ENCODE results near the gene CEP89. TPM values are rescaled to one million over a fixed set of nuclear protein-coding genes. Genes with fewer than 3 reads are reported as not detected.
"Not testable (repeated sequence)": the region's sequence is repeated elsewhere in the genome, so short reads cannot be mapped to it uniquely, and the experiment has no call there.

CEP89 gene
- total RNA-seq, 2 experiments from 2014 or later: 13.6 to 14.1 TPM

DNA sequence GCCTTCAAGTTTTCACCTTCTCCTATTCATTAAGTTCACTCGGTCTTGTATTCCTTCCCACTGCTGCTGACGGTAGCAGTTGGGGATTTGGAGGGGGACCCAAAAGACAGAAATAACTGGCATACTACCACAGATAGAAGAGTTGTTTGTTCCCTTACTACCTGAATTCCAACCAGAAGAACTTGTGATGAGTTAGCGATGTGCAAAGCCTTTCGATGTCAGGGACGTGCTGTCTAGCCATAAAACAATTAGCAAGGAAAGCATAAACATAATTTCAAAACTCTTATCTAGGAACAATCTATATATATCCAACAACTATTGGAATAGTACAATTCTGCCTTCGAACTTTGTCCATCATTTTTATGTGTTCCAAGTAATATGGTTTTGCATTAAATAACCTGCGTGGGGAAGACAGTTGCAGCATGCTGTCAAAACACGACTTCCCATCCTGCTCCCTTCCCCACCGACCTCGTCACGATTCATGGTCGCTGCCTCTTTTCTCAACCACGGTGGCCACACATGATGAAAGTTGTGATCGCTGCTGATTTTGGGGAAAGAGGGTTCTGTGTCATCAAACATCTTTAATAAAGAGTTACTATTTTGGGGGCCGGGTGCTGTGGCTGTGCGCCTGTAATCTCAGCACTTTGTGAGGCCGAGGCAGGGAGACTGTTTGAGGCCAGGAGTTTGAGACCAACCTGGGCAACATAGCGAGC is 98.4 kb downstream of the CEP89 start:
- H3K9me3 Mint-ChIP-seq: no peaks in the 10 kb centered on the region
- H3K4me3 Mint-ChIP-seq: no peak overlapping the region
- no peak overlapping the region for H3K27ac Mint-ChIP-seq
- no peaks in the 10 kb centered on the region for H3K27me3 Mint-ChIP-seq
- no peaks in the 10 kb centered on the region for H3K36me3 Mint-ChIP-seq
- H3K4me1 Mint-ChIP-seq: no peaks in the 10 kb centered on the region
- no peak for DNase-seq

DNA sequence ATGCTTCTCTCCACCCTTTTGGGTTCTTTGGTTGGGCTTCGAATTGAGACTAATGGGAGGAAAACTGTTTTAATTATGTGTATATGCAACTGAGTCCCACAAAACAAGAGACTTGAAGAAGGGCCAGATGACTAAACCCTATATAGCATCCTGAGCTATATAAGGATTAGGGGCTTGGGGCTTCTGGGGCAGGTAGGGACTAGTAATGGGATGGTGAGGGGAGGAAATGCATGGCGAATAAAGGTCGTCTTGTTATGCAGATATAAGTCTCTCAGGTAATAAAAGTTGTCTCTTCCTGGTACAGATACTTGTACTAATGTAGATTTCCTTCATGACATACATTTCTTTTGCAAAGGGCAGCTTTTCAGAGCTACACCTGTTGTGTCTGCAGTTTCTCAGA is 99.4 kb downstream of the CEP89 start:
- H3K4me3 Mint-ChIP-seq: no peak overlapping the region
- no peaks in the 10 kb centered on the region for H3K9me3 Mint-ChIP-seq
- no peaks in the 10 kb centered on the region for H3K27me3 Mint-ChIP-seq
- H3K4me1 Mint-ChIP-seq: no peaks in the 10 kb centered on the region
- H3K36me3 Mint-ChIP-seq: no peaks in the 10 kb centered on the region
- DNase-seq: no peak
- no peak overlapping the region for H3K27ac Mint-ChIP-seq

DNA sequence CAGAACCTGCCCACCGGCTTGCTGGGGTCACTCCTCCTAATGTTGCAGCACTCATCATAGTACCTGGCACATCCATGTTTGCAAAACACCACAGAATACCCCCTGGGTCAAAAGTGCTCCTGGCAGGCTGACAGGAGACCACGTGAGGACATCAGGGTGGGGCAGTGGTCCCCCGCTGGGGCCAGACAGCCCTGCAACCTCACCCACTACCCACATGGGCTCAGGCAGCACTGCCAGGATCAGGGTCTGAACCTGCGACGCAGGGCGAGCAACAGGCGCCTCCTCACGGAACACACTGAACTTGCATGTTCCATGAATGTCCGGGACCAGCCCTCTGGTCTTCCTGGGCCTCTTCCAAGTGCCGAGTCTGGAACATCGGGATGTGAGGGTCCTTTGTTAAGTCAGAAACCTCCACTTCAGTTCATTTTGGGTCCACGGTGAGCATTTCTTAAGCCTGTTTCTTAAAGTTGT is 100.7 kb downstream of the CEP89 start:
- Mint-ChIP-seq H3K27me3 (no peaks in the 10 kb centered on the region), H3K9me3 (no peaks in the 10 kb centered on the region), H3K4me1 (no peaks in the 10 kb centered on the region), H3K27ac (no peak overlapping the region), H3K36me3 (no peaks in the 10 kb centered on the region), H3K4me3 (no peak overlapping the region)
- DNase-seq: no peak

DNA sequence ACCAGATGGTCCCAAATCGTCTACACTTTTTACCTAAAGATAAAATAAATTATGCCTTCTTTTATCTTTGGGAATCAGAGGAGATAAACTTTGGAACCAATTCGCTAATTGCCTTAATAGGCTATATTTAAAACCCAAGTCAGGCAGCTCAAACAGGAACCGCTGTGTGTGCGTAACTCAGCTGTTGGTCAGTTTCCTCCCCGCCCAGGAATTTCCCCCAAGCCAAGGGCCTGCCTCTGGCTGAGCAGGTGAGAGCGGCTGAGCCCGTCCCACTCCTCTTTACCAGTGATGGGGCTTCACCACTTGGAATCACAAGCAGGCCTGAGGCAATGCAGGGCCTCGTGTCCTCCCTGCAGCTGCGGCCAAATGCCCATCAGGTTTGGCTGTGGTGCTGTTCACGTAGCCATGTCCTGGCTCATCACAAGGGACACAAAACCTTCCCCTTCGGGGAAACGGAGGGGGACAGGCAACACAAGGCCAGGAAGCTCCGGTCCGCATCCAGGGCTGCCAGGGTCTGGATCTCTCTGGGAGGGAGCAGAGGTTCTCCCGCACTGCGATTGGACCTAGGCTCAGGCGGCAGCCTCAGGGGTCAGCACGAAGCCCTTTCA is 101.7 kb downstream of the CEP89 start:
- Mint-ChIP-seq H3K27ac (no peak overlapping the region), H3K4me1 (no peaks in the 10 kb centered on the region), H3K4me3 (no peak overlapping the region), H3K36me3 (no peaks in the 10 kb centered on the region), H3K27me3 (no peaks in the 10 kb centered on the region), H3K9me3 (no peaks in the 10 kb centered on the region)
- DNase-seq: no peak

DNA sequence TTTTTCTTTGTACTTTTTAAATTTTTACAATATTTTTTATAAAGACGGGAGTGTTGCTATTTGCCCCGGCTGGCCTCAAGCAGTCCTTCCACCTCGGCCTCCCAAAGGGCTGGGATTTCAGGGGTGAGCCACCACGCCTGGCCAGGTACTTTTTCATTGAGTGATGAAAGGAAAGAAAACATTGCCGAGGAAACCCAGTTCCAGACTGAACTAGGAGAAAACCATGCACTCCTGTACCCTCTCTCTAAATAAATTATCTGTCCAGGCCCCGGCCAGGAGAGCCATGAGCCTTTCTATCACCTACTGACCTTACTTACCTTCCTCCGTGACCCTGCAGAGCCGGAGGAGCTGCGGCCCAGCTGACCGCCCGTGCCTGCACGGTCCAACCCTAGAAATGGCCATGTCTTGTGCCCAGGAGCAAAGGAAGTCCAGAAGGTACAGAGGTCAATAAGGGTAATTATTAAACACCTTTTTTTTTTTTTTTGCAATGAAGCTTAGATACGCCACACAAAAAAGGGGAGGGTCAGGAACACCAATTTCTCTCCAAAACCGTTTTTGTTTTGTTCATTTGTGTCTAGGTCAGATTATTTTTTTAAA is 102.3 kb downstream of the CEP89 start, which contains the start of gene SLC7A9:
Gene SLC7A9, minus strand, starts transcription at position 399 of the 597 bp plus-strand sequence. CDS start 1,233 bp downstream, outside the sequence.
- no peaks in the 10 kb centered on the region for H3K4me1 Mint-ChIP-seq
- no peaks in the 10 kb centered on the region for H3K27me3 Mint-ChIP-seq

DNA sequence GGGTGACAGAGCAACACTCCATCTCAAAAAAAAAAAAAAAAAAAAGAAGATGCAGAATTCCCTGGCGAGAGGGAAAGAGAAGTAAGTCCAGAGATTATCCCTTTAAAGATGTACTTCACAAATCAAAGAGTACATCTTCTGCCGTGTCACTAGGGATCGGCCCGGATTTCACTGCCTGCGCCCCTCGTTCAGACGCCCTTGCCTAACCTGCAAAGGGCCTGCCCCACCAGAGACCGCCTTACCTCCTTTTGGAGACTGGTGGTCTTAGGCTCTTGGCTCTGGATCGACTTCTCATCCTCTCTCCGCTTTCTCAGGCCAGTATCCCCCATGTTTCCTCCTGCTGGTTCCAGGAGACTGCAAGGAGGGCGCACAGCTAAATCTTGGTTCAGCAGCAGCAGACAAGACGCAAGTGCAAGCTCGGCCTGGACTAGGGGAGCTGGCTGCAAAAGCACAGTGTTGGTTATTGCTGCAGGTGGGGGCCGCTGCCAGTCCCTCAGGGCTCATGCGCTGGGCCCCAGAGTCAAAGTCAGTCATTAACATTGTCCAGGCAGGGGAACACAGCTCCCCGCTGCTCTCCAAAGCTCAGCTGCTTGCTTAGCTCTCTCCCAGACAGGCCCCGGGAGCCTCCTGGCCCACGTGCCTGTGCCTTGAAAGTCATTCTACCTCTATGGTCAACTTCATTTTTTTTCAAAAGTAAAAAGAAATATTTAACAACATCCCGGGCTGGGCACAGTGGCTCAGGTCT is 103.4 kb downstream of the CEP89 start:
- Mint-ChIP-seq H3K4me3 (no peak overlapping the region), H3K36me3 (no peaks in the 10 kb centered on the region), H3K4me1 (no peaks in the 10 kb centered on the region), H3K27ac (no peak overlapping the region), H3K9me3 (no peaks in the 10 kb centered on the region), H3K27me3 (no peaks in the 10 kb centered on the region)
- DNase-seq: no peak

More for the DNA sequence above, 102.3 kb downstream of the CEP89 start, which contains the start of gene SLC7A9:
- Mint-ChIP-seq H3K4me3 (no peak within 1 kb of the TSS), H3K9me3 (no peaks in the 10 kb centered on the region), H3K36me3 (no peaks in the 10 kb centered on the region), H3K27ac (no peak within 1 kb of the TSS)
- DNase-seq: no peak

DNA sequence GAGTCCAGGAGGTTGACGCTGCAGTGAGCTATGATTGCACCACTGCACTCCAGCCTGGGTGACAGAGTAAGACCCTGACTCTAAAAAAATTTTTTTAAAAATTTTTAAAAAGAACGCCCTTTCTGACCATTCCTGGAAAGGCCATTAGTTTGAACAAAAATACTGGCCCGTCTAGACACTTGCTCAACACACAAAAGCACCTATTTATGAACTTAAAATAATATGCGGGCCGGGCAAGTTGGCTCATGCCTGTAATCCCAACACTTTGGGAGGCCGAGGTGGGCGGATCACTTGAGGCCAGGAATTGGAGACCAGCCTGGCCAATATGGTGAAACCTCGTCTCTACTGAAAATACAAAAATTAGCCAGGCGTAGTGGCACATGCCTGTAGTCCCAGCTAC is 104.3 kb downstream of the CEP89 start:
- not testable (repeated sequence) for DNase-seq, H3K36me3 Mint-ChIP-seq, H3K27ac Mint-ChIP-seq, H3K9me3 Mint-ChIP-seq, H3K4me1 Mint-ChIP-seq, H3K4me3 Mint-ChIP-seq, H3K27me3 Mint-ChIP-seq

DNA sequence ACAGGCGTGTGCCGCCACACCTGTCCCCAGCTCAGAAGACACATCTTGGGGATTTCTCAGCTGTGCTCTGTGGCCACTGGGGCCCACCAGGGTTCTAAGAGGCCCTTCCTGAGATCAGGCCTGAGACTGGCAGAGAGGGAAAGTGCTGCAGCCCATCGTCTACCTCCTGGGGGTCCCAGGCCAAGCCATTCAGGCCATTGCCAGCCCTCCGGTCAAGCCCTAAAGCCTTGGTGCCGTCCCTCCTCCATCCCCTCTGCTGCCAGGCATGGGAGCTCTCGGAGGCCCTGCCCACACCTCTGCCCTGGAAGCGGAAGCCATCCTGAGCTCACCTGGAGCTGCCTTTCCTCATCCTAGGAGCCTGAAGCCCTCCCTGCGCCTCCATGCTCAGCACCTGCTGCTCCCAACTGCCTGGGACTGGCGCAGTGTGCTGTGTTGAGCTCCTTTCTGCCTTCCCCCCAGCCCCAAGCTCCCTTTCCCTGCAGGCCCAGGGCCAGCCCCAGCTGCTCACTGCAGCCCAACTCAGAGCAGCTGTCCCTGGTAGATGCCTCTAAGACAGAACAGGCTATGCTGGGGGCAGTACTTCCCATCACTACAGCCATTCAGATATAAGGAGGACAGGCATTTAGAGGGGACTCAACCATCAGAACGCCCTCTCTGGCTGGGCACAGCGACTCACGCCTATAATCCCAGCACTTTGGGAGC is 105.0 kb downstream of the CEP89 start:
- Mint-ChIP-seq H3K36me3 (no peaks in the 10 kb centered on the region), H3K4me1 (no peaks in the 10 kb centered on the region), H3K4me3 (no peak overlapping the region), H3K27me3 (no peaks in the 10 kb centered on the region), H3K9me3 (no peaks in the 10 kb centered on the region), H3K27ac (no peak overlapping the region)
- DNase-seq: no peak

DNA sequence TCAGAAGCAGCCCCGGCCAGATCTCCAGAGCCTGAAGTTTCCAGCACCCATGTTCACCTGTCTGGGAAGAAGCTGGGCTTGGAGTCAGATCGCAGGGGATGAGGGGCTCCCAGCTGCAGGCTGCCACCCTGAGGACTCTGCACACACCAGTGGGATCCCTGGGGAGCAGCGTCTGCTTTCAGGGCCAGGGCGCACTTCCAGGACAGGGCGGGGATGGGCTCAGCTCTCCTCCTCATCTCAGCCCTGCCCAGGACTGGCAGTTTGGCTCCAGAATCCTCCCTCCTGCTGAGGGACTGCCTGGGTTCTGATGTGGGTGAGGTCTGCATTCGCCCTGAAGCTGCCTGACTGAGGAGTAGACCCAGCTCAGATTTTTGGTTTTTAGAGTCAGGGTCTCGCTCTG is 105.7 kb downstream of the CEP89 start:
- H3K4me3 Mint-ChIP-seq: no peak overlapping the region
- H3K27me3 Mint-ChIP-seq: no peaks in the 10 kb centered on the region
- no peak overlapping the region for H3K27ac Mint-ChIP-seq
- H3K36me3 Mint-ChIP-seq: no peaks in the 10 kb centered on the region
- no peaks in the 10 kb centered on the region for H3K4me1 Mint-ChIP-seq
- no peaks in the 10 kb centered on the region for H3K9me3 Mint-ChIP-seq
- DNase-seq: no peak

DNA sequence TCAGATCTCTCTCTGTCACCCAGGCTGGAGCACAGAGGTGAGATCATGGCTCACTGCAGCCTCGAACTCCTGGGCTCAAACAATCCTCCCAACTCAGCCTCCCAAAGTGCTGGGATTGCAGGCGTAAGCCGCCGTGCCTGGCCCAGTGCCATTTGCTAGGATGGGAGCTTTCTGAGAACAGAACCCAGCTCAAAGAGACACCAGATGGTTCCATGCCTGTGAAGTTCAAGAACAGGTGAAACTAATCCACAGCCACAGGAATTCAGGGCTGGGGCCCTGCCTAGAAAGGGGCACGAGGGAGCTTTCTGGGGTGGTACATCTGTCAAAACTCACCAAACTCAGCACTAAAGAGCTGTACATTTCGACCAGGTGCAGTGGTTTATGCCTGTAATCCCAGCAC is 106.4 kb downstream of the CEP89 start:
- no peaks in the 10 kb centered on the region for H3K27me3 Mint-ChIP-seq
- H3K27ac Mint-ChIP-seq: no peak overlapping the region
- DNase-seq: no peak
- no peaks in the 10 kb centered on the region for H3K9me3 Mint-ChIP-seq
- H3K4me1 Mint-ChIP-seq: no peaks in the 10 kb centered on the region
- no peaks in the 10 kb centered on the region for H3K36me3 Mint-ChIP-seq
- no peak overlapping the region for H3K4me3 Mint-ChIP-seq

DNA sequence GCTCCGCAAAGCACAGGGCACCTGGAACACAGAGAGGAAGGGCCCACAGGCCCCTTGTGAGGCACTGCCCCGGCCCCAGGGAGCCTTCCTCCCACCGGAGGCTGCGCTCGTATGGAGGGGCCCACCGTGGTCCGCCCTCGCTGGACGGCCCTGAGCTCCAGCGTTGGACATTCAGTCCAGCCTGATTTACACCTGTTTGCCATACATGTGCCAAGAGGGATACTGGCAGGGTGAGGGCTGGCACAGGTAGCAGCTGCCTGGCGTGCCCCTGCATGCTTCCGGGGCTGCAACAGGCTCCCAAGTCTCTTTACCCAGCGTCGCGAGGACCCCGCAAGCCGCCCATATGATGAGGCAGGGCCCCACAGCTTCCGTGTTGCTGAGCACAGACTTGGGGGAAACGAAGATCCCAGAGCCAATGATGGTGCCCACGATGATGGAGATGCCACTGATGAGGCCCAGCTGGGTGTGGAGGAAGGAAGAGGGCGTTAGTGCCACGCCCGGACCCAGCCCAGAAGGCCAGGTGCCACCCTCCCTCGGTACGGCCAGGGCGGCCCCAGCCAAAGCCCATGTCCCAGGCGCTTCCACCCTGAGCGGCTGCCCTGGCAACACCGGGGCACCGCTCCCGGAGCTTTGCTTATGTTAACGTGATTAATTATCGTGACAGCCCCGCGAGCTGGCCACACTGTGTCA is 107.3 kb downstream of the CEP89 start:
- no peak overlapping the region for H3K27ac Mint-ChIP-seq
- H3K9me3 Mint-ChIP-seq: no peaks in the 10 kb centered on the region
- H3K27me3 Mint-ChIP-seq: no peaks in the 10 kb centered on the region
- DNase-seq: no peak
- no peaks in the 10 kb centered on the region for H3K4me1 Mint-ChIP-seq
- no peak overlapping the region for H3K4me3 Mint-ChIP-seq
- H3K36me3 Mint-ChIP-seq: no peaks in the 10 kb centered on the region

DNA sequence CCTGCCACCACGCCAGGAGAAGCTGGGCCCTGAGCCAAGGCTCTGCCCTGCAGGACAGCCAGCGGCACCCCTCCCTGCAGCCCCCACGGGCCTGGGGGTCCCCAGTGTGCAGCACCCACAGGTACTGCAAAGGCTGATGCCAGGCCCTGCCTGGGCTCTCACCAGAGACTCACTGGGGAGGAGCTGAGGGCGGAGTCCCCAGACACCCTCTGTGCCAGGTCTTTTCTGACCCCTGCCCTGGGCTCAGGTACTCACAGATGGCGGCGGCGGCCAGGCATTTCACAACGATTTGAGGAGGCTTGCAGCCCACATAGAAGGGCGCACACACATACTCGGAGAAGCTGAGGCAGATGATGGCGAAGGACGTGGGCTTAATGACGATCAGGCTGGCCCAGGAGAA is 107.9 kb downstream of the CEP89 start:
- H3K9me3 Mint-ChIP-seq: no peaks in the 10 kb centered on the region
- H3K27me3 Mint-ChIP-seq: no peaks in the 10 kb centered on the region
- H3K36me3 Mint-ChIP-seq: no peaks in the 10 kb centered on the region
- no peak for DNase-seq
- H3K4me1 Mint-ChIP-seq: no peaks in the 10 kb centered on the region
- no peak overlapping the region for H3K27ac Mint-ChIP-seq
- H3K4me3 Mint-ChIP-seq: no peak overlapping the region

DNA sequence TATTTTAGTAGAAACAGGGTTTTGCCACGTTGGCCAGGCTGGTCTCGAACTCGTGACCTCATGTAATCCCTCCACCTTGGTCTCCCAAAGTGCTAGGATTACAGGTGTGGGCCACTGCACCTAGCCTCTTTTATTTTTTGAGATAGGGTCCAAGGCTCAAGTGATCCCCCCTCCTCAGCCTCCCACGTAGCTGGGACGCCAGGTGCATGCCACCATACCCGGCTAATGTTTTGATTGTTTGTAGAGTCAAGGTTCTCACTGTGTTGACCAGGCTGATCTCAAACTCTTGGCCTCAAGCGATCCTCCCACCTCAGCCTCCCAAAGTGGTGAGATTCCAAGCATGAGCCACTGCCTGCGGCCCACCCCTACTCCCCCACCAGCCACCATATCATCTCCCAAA is 108.5 kb downstream of the CEP89 start:
- Mint-ChIP-seq H3K27me3 (no peaks in the 10 kb centered on the region), H3K4me3 (no peak overlapping the region), H3K27ac (no peak overlapping the region)

DNA sequence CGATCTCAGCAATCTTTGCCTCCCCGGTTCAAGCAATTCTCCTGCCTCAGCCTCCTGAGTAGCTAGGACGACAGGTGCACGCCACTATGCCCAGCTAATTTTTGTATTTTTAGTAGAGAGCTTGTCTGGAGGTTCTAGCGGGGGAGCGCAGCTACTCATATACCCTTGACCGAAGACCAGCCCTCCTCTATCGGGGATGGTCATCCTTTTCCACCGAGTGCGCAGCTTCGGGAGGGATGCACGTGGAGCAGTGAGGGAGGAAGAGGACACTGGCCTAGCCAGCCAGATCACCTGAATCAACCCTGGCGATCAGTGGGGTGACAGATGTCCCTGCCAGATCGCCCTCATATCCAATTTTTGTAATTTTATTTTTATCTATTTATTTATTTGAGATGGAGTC is 109.0 kb downstream of the CEP89 start:
- H3K36me3 Mint-ChIP-seq: no peaks in the 10 kb centered on the region
- DNase-seq: no peak

More for the DNA sequence above, 108.5 kb downstream of the CEP89 start:
- no peaks in the 10 kb centered on the region for H3K9me3 Mint-ChIP-seq
- no peak for DNase-seq
- H3K36me3 Mint-ChIP-seq: no peaks in the 10 kb centered on the region
- H3K4me1 Mint-ChIP-seq: no peaks in the 10 kb centered on the region

More for the DNA sequence above, 109.0 kb downstream of the CEP89 start:
- Mint-ChIP-seq H3K27me3 (no peaks in the 10 kb centered on the region), H3K27ac (no peak overlapping the region), H3K4me1 (no peaks in the 10 kb centered on the region), H3K9me3 (no peaks in the 10 kb centered on the region), H3K4me3 (no peak overlapping the region)
